ENCODE measurements around the gene CNTNAP3B. TPM values are rescaled to one million over a fixed set of nuclear protein-coding genes. Genes with fewer than 3 reads are reported as not detected.
"Not testable (repeated sequence)": the region's sequence is repeated elsewhere in the genome, so short reads cannot be mapped to it uniquely, and the experiment has no call there.

Gene CNTNAP3B
- total RNA-seq = not detected
- not detected for polyA plus RNA-seq

GRCh38 chr9:42129073-42129729 is at the start of gene CNTNAP3B:
CNTNAP3B (minus strand) TSS chr9:42129426; CDS start chr9:42129094, 332 bp downstream.
- H3K4me3 Mint-ChIP-seq; H3K27ac Mint-ChIP-seq; intact Hi-C loops (cut with micrococcal nuclease): not testable (repeated sequence)

GRCh38 chr9:42160299-42160698 is 31.1 kb upstream of the CNTNAP3B start:
- intact Hi-C loops (cut with micrococcal nuclease); DNase-seq; CTCF ChIA-PET (ENCODE audit: partially characterized antibody); H3K4me3 ChIP-seq (ENCODE audit: low read length in 2 of 2); H3K27ac Mint-ChIP-seq; H3K4me3 Mint-ChIP-seq; H3K36me3 ChIP-seq (ENCODE audit: insufficient read depth, low read length); H3K27ac ChIP-seq (ENCODE audit: low read depth, low read length); H3K9me3 Mint-ChIP-seq; H3K9me3 ChIP-seq (ENCODE audit: control insufficient read depth in 1 of 2, low read length in 2 of 2); H3K27me3 ChIP-seq (ENCODE audit: insufficient read depth, low read length); H3K4me1 ChIP-seq (ENCODE audit: insufficient read depth, low read length); H3K36me3 Mint-ChIP-seq; H3K27me3 Mint-ChIP-seq; H3K4me1 Mint-ChIP-seq; POLR2A ChIA-PET (ENCODE audit: partially characterized antibody): not testable (repeated sequence)

More at GRCh38 chr9:42129073-42129729, at the start of gene CNTNAP3B:
- H3K4me3 ChIP-seq (ENCODE audit: low read length in 2 of 2); CTCF ChIA-PET (ENCODE audit: partially characterized antibody); H3K4me1 Mint-ChIP-seq; H3K27ac ChIP-seq (ENCODE audit: low read depth, low read length); H3K36me3 Mint-ChIP-seq; POLR2A ChIA-PET (ENCODE audit: partially characterized antibody); H3K9me3 Mint-ChIP-seq; H3K36me3 ChIP-seq (ENCODE audit: insufficient read depth, low read length); H3K9me3 ChIP-seq (ENCODE audit: control insufficient read depth in 1 of 2, low read length in 2 of 2); H3K27me3 ChIP-seq (ENCODE audit: insufficient read depth, low read length); DNase-seq; H3K4me1 ChIP-seq (ENCODE audit: insufficient read depth, low read length): not testable (repeated sequence)
- peaks cover 3 to 10% of the 10 kb centered on the region in 2 donors for H3K27me3 Mint-ChIP-seq

- H3K4me3 ChIP-seq (ENCODE audit: low read length in 2 of 2); POLR2A ChIA-PET (ENCODE audit: partially characterized antibody); H3K27ac Mint-ChIP-seq; H3K9me3 Mint-ChIP-seq; H3K36me3 ChIP-seq (ENCODE audit: insufficient read depth, low read length); H3K9me3 ChIP-seq (ENCODE audit: control insufficient read depth in 1 of 2, low read length in 2 of 2); intact Hi-C loops (cut with micrococcal nuclease); DNase-seq; H3K27me3 ChIP-seq (ENCODE audit: insufficient read depth, low read length); CTCF ChIA-PET (ENCODE audit: partially characterized antibody); H3K4me3 Mint-ChIP-seq; H3K27ac ChIP-seq (ENCODE audit: low read depth, low read length); H3K4me1 ChIP-seq (ENCODE audit: insufficient read depth, low read length); H3K4me1 Mint-ChIP-seq; H3K36me3 Mint-ChIP-seq: not testable (repeated sequence)
- peaks cover 3 to 10% of the 10 kb centered on the region in 2 donors for H3K27me3 Mint-ChIP-seq
Measured at GRCh38 chr9:42127056-42127841, 2.0 kb downstream of the CNTNAP3B start.

- H3K4me3 ChIP-seq (ENCODE audit: low read length in 2 of 2); H3K4me1 ChIP-seq (ENCODE audit: insufficient read depth, low read length); DNase-seq; CTCF ChIA-PET (ENCODE audit: partially characterized antibody); H3K27ac ChIP-seq (ENCODE audit: low read depth, low read length); H3K27me3 Mint-ChIP-seq; H3K4me1 Mint-ChIP-seq; H3K27me3 ChIP-seq (ENCODE audit: insufficient read depth, low read length); H3K36me3 ChIP-seq (ENCODE audit: insufficient read depth, low read length); H3K36me3 Mint-ChIP-seq; H3K4me3 Mint-ChIP-seq; intact Hi-C loops (cut with micrococcal nuclease); POLR2A ChIA-PET (ENCODE audit: partially characterized antibody); H3K27ac Mint-ChIP-seq; H3K9me3 ChIP-seq (ENCODE audit: control insufficient read depth in 1 of 2, low read length in 2 of 2); H3K9me3 Mint-ChIP-seq: not testable (repeated sequence)
Measured at GRCh38 chr9:42121007-42121406, 8.2 kb downstream of the CNTNAP3B start.

GRCh38 chr9:42095929-42096328 is 33.3 kb downstream of the CNTNAP3B start:
- H3K4me1 Mint-ChIP-seq; H3K9me3 ChIP-seq (ENCODE audit: control insufficient read depth in 1 of 2, low read length in 2 of 2); H3K4me3 ChIP-seq (ENCODE audit: low read length in 2 of 2); H3K4me1 ChIP-seq (ENCODE audit: insufficient read depth, low read length); H3K9me3 Mint-ChIP-seq; H3K36me3 Mint-ChIP-seq; CTCF ChIA-PET (ENCODE audit: partially characterized antibody); H3K27me3 ChIP-seq (ENCODE audit: insufficient read depth, low read length); intact Hi-C loops (cut with micrococcal nuclease); DNase-seq; H3K36me3 ChIP-seq (ENCODE audit: insufficient read depth, low read length); H3K27me3 Mint-ChIP-seq; H3K27ac ChIP-seq (ENCODE audit: low read depth, low read length); POLR2A ChIA-PET (ENCODE audit: partially characterized antibody); H3K4me3 Mint-ChIP-seq: not testable (repeated sequence)
- H3K27ac Mint-ChIP-seq = peak overlapping the region in 1 of 7 donors; percentile 25

GRCh38 chr9:42084559-42084952 is 44.7 kb downstream of the CNTNAP3B start:
- H3K9me3 ChIP-seq (ENCODE audit: control insufficient read depth in 1 of 2, low read length in 2 of 2); H3K36me3 ChIP-seq (ENCODE audit: insufficient read depth, low read length); H3K9me3 Mint-ChIP-seq; H3K4me1 Mint-ChIP-seq; H3K36me3 Mint-ChIP-seq; H3K4me3 Mint-ChIP-seq; CTCF ChIA-PET (ENCODE audit: partially characterized antibody); H3K27ac Mint-ChIP-seq; DNase-seq; intact Hi-C loops (cut with micrococcal nuclease); H3K4me1 ChIP-seq (ENCODE audit: insufficient read depth, low read length); H3K27me3 ChIP-seq (ENCODE audit: insufficient read depth, low read length); H3K27ac ChIP-seq (ENCODE audit: low read depth, low read length); H3K27me3 Mint-ChIP-seq; H3K4me3 ChIP-seq (ENCODE audit: low read length in 2 of 2); POLR2A ChIA-PET (ENCODE audit: partially characterized antibody): not testable (repeated sequence)

- H3K27ac ChIP-seq (ENCODE audit: low read depth, low read length); H3K4me1 Mint-ChIP-seq; intact Hi-C loops (cut with micrococcal nuclease); H3K27me3 ChIP-seq (ENCODE audit: insufficient read depth, low read length); H3K4me3 Mint-ChIP-seq; H3K9me3 Mint-ChIP-seq; H3K27ac Mint-ChIP-seq; H3K36me3 Mint-ChIP-seq; H3K36me3 ChIP-seq (ENCODE audit: insufficient read depth, low read length); DNase-seq; H3K9me3 ChIP-seq (ENCODE audit: control insufficient read depth in 1 of 2, low read length in 2 of 2); H3K4me3 ChIP-seq (ENCODE audit: low read length in 2 of 2); POLR2A ChIA-PET (ENCODE audit: partially characterized antibody); H3K4me1 ChIP-seq (ENCODE audit: insufficient read depth, low read length); H3K27me3 Mint-ChIP-seq; CTCF ChIA-PET (ENCODE audit: partially characterized antibody): not testable (repeated sequence)
Measured at GRCh38 chr9:42083877-42084558, 45.2 kb downstream of the CNTNAP3B start.
